Hepatocyte (in vitro differentiated cells): ENCODE data around the gene KCNQ5.

Source experiments
- EZH2phosphoT487 ChIP-seq: fragments of 200-600 bp; sonication (generic); IDR thresholded peaks from one replicate; pipeline ENCODE4 v1.6.1; 2018; ENCODE audit warnings: antibody characterized with exemption, mild to moderate bottlenecking, low read depth, moderate library complexity; ENCODE audit not compliant: unreplicated experiment, severe bottlenecking
- TF ChIP-seq, protein P1 (sequence below): fragments of 200-600 bp; sonication (generic); IDR thresholded peaks from 2 replicates; pipeline ENCODE4 v1.5.1; 2016; ENCODE audit warnings: antibody characterized with exemption, mild to moderate bottlenecking; ENCODE audit not compliant: poor library complexity

DNA sequence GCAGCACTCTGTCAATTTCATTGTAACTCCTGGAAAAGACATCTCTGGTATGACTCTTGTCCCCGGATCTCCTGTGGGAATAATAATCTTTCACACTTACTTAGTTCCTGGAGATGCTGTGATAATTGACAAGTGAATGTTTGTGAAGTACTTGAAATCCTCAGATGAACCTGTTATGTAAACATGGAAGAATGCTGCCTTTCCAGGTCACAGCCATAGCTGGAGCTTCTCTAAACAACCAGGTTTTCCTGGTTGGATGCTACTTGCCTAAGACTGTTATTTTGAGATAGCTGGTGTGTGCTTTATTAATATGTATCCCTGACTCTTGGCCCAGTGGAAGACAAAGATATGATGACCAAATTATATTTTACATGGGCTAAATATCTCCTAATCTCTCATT is 228.6 kb downstream of the KCNQ5 start:
- TF ChIP-seq, protein P1, sequence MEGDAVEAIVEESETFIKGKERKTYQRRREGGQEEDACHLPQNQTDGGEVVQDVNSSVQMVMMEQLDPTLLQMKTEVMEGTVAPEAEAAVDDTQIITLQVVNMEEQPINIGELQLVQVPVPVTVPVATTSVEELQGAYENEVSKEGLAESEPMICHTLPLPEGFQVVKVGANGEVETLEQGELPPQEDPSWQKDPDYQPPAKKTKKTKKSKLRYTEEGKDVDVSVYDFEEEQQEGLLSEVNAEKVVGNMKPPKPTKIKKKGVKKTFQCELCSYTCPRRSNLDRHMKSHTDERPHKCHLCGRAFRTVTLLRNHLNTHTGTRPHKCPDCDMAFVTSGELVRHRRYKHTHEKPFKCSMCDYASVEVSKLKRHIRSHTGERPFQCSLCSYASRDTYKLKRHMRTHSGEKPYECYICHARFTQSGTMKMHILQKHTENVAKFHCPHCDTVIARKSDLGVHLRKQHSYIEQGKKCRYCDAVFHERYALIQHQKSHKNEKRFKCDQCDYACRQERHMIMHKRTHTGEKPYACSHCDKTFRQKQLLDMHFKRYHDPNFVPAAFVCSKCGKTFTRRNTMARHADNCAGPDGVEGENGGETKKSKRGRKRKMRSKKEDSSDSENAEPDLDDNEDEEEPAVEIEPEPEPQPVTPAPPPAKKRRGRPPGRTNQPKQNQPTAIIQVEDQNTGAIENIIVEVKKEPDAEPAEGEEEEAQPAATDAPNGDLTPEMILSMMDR, result no peak
- no peak for TF ChIP-seq EZH2phosphoT487
